Pancreas (tissue), 10 donors: Measurements from ENCODE around the gene UBAC2. TPM values are rescaled to one million over a fixed set of nuclear protein-coding genes. Genes with fewer than 3 reads are reported as not detected.

Experiments used
- ATAC-seq, 4 donors: fragments of 200-7000 bp; cut with Tn5 transposase; one replicate each; pipeline versions ENCODE4 v1.8.0 to v1.9.1; 2020; ENCODE audit warnings: mild to moderate bottlenecking in 4 of 4, moderate library complexity in 4 of 4
- DNase-seq, 6 donors: peaks; one replicate each; pipeline ENCODE4 v3.0.0-alpha.2; 2020
- FAIRE-seq: peaks from 2 replicates; lab custom pipeline; 2012; peaks lifted over from hg19 to GRCh38; lab: Jason Lieb, UNC
- H3K27ac ChIP-seq, 4 donors: fragments of 200-600 bp; sonication (generic); 1 replicate in 3 of 4; 2 replicates in 1 of 4; pipeline versions ENCODE4 v1.5.0 to v1.8.0; 2020
- H3K27me3 ChIP-seq, 4 donors: fragments of 200-600 bp; one replicate each; pipeline ENCODE4 v1.8.0; 2021
- H3K36me3 ChIP-seq, 3 donors: fragments of 200-600 bp; sonication (generic) in 1 of 3; one replicate each; pipeline versions ENCODE4 v1.5.0 to v1.8.0; 2020 to 2021
- H3K4me1 ChIP-seq, 3 donors: fragments of 200-600 bp; one replicate each; pipeline ENCODE4 v1.8.0; 2021
- H3K4me3 ChIP-seq, 4 donors: fragments of 200-600 bp; sonication (generic) in 2 of 4; one replicate each; pipeline versions ENCODE4 v1.5.0 to v1.8.0; 2020 to 2021
- H3K9me3 ChIP-seq, 4 donors: fragments of 200-600 bp; one replicate each; pipeline ENCODE4 v1.8.0; 2021
- CTCF ChIP-seq, 4 donors: fragments of 200-600 bp; sonication (generic) in 3 of 4; IDR thresholded peaks; one replicate each; pipeline versions ENCODE4 v1.5.0 to v1.8.0; 2021; ENCODE audit warnings: antibody characterized with exemption in 4 of 4
- WGBS, 2 donors: extraction: QIAGEN DNeasy Blood & Tissue Kit; methylation state at CpG; one replicate each; pipeline ENCODE4 v1.1.7; 2013; 5-methylcytosine and 5-hydroxymethylcytosine counted together
- intact Hi-C, 3 donors: fragments of 100-400 bp; cut with DNase I; formaldehyde crosslinking; loops; one replicate each; pipeline versions ENCODE4 v1.11.1 to v1.14.2; 2022
- polyA plus RNA-seq, 2 donors: library from polyadenylated mRNA; stranded (reverse); fragments of 200-250 nt; gene quantifications; one replicate each; pipeline ENCODE4 v1.2.3, GENCODE V29; 2013
- total RNA-seq, 6 donors: library from RNA; stranded (reverse); fragmentation: NEBNext Ultra II Directional in 4 of 6; extraction: Animal tissue kit (Norgen Biotek cat#: 25700) in 4 of 6; gene quantifications; one replicate each; pipeline versions ENCODE4 v1.2.1 to v1.2.4, GENCODE V29; 2021 to 2023
- donor health status: healthy with polysubstance abuse.
- donor health status: DM: no; HTN: no; CAD: no; lungs with moderate emphysema.
- donor health status: DM: no; HTN: no; CAD: no.
- donor health status: control.
- donor health status: control.
- donor health status: Bipolar disorder and iron deficiency.
- donor health status: DM: yes; HTN: yes; CAD: no.
- donor health status: DM: no; HTN: no; CAD: no.
- donor health status: DM: no; HTN: no; CAD: no.
- donor health status: DM: yes; HTN: yes; CAD: no.

Gene UBAC2
- total and polyA plus RNA-seq, 8 donors = 17.5 to 29.5 (median 26.9) TPM

DNA sequence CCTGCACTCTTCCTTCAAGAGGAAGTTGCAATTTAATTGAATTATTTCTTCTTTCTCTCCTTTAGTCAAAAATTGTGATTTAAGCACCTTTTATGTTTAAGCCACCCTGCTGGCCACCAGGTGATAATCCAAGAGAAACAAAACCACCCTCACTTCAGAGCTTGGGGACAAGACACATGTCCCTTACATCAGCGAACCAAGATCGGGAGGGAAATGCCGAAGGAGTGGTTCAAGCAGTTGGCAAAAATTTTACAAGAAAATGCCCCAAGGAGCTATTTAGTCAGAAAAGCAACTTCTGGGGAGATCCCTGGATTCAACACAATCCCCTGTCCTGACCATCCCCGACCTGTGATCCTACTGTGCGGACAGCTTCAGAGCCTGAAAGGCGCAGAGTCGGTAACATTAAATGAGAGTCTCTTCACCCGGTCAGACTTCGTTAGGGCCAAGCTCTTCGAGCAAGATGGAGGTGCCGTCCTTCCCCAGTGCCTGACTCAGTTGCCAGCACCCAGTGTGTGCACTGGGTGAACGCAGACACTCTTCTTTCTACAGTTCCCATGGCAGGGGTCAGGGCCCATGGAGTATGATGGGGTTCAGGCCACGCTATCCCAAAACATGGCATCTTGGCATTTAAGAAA is 222.0 kb downstream of the UBAC2 start:
- FAIRE-seq = no peak
- DNase-seq = no peak
- TF ChIP-seq CTCF (IDR thresholded peaks at IDR 0.05) = no peak
- intact Hi-C loops = no loop called here
- no peaks in the 10 kb centered on the region for H3K36me3 ChIP-seq
- H3K9me3 ChIP-seq = no peaks in the 10 kb centered on the region
- no peak overlapping the region for H3K27ac ChIP-seq
- WGBS, 2 donors = 76 to 87% methylated on average over 13 of the region's 13 CpGs
- no peak for ATAC-seq
- no peaks in the 10 kb centered on the region for H3K27me3 ChIP-seq
- H3K4me3 ChIP-seq = no peak overlapping the region
- H3K4me1 ChIP-seq = no peaks in the 10 kb centered on the region

GRCh38 chr13:99425485-99426341 is 225.1 kb downstream of the UBAC2 start:
- FAIRE-seq (no peak), ATAC-seq (peak in 1 of 4 donors; percentile 39), DNase-seq (no peak)
- no peak overlapping the region for H3K27ac ChIP-seq
- intact Hi-C loops = no loop called here
- H3K9me3 ChIP-seq = no peaks in the 10 kb centered on the region
- H3K4me1 ChIP-seq = no peaks in the 10 kb centered on the region
- no peak for TF ChIP-seq CTCF (IDR thresholded peaks at IDR 0.05)
- 75 to 79% methylated on average over 18 of the region's 18 CpGs for WGBS, 2 donors
- H3K36me3 ChIP-seq = no peaks in the 10 kb centered on the region
- H3K27me3 ChIP-seq = no peaks in the 10 kb centered on the region
- no peak overlapping the region for H3K4me3 ChIP-seq

DNA sequence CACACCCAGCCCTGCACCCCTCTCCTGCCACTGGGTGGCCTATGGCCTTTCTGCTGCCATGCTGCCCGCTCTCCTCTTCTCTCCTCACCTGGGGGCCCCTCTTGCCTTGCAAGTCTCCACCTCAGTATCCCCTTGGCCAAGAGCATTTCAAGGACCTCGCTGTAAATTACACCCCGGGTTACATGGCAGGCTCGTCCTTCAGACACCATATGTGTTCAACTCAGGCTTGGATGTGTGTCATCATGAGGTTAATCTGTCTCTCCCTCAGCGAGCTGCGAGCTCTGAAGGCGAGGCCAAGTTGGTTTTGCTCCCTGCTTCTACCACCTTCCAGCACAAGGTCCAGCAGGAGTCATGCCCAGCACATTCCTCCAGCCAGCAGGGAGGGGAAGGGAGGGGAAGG is 225.8 kb downstream of the UBAC2 start:
- Histone ChIP-seq H3K4me3 (no peak overlapping the region), H3K36me3 (no peaks in the 10 kb centered on the region), H3K4me1 (no peaks in the 10 kb centered on the region), H3K27me3 (no peaks in the 10 kb centered on the region), H3K9me3 (no peaks in the 10 kb centered on the region), H3K27ac (no peak overlapping the region)
- DNase-seq (no peak), FAIRE-seq (no peak), ATAC-seq (no peak)
- no peak for TF ChIP-seq CTCF (IDR thresholded peaks at IDR 0.05)
- intact Hi-C loops = no loop called here
- 66 to 67% methylated on average over 7 of the region's 7 CpGs for WGBS, 2 donors

DNA sequence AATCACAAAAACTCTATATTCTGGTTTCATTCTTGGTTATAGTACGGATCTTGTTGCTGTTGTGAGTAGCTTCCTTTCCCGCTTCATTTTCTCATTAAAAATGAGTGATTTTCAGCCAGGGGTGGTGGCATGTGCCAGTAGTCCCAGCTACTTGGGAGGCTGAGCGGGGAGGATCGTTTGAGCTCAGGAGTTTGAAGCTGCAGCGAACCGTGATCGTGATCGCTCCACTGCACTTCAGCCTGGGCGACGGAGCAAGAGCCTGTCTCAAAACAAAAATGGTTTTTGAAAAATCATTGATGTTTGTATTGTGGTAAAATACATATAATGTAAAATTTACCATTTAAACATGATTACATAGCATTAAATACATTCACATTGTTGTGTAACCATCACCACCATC is 229.0 kb downstream of the UBAC2 start:
- H3K4me1 ChIP-seq = no peaks in the 10 kb centered on the region
- ATAC-seq (no peak), FAIRE-seq (no peak), DNase-seq (no peak)
- no peaks in the 10 kb centered on the region for H3K27me3 ChIP-seq
- H3K36me3 ChIP-seq = no peaks in the 10 kb centered on the region
- no peak for TF ChIP-seq CTCF (IDR thresholded peaks at IDR 0.05)
- H3K27ac ChIP-seq = no peak overlapping the region
- WGBS, 2 donors = 90 to 94% methylated on average over 10 of the region's 10 CpGs
- intact Hi-C loops = loop anchor here in 1 of 3 donors (10.0 kb wide), 1 partner anchor 165 kb away; no protein-coding TSS in a partner anchor
- H3K4me3 ChIP-seq = no peak overlapping the region
- H3K9me3 ChIP-seq = no peaks in the 10 kb centered on the region
